DMS114 treated with DMSO at 0.1 percent for 48 hours (cell line): ENCODE results near the gene CDC5L.

Source experiments
- DNase-seq: peaks from one replicate; lab custom pipeline; 2025; ENCODE audit not compliant: unreplicated experiment; lab: John Stamatoyannopoulos, UW

CDC5L gene

DNA sequence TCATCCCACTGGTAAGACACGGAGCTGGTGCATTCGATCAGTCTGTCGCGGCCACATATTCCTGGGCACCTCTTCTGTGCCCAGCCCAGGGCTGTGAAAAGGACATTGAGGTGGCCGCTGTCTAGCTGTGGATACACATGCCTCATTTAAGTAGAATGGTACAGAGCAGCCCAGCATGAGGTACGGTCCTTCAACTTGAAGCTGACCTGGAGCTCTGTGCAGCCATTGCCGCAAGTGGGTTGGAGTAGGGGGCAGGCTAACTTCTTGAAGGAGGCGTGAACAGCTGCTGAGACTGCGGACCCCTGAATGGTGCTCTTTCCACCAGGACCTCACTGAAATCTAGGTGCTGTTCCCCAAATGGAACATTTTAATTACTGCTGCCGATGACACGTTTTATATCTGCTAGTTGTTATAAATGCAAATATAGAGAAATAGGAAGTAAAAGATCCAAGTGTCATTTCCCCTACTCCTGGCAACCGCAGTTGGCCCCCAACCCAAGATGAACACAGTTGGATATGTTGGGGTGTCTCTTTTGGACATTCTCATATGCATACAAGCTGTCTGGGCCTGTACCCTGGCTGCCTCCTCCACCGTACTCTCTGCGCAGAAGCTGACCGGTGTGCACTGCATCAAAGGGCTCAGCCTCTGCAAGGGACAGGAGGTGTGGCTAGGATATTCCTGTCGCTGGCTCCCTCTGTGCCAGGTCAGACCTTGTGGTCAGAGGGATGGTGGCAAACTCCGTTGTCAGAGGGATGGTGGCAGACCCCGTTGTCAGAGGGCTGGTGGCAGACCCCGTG lies 86.1 kb downstream of the CDC5L start:
- no peak for DNase-seq

DNA sequence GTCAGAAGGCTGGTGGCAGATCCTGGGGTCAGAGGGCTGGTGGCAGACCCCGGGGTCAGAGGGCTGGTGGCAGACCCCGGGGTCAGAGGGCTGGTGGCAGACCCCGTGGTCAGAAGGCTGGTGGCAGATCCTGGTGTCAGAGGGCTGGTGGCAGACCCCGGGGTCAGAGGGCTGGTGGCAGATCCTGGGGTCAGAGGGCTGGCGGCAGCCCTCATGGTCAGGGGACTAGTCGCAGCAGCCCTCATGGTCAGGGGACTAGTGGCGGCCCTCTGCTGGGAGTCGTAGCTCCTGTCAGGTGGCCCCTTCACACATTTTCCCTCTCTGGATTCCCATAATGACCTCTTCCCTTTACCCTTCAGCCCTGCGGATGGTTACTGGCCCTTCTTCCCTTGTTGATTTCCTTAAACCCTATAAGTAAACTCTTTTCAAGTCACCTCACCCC lies 86.7 kb downstream of the CDC5L start:
- DNase-seq, result no peak

DNA sequence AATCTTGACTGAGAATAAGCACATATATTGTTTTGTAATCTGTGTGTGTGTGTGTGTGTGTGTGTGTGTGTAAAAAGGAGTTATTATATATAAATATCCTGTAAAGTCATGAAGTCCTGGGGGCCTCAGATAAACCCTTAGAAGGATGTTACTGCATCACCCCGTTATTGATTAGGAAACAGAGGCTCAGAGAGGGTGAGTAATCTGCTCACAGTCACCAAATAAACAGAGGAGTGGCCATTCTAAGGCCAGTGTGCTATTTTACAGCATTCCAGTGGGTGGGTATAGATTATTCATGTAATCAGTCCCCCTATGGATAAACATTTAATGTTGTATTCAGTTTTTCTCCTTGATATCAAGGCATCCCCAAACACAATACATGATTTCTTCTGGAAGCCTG lies 87.1 kb downstream of the CDC5L start:
- DNase-seq, result no peak

DNA sequence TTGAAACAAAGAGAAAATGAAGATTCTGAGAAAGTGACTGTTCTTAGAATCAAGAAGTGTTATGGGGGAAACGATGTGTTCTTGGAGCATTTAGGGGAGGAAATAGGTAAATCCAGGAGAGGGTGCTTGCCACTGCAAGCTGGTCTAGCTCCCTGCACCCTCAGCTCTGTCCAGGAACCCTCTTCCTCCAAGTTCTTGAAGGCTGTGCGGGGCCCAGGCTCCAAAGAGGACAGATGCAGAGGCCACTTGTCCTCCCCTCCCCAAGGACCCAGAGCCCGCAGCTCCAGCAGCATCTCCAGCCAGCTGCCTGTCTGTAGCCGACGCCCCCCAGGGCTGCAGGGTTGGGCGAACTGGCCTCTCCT lies 87.9 kb downstream of the CDC5L start:
- no peak for DNase-seq

DNA sequence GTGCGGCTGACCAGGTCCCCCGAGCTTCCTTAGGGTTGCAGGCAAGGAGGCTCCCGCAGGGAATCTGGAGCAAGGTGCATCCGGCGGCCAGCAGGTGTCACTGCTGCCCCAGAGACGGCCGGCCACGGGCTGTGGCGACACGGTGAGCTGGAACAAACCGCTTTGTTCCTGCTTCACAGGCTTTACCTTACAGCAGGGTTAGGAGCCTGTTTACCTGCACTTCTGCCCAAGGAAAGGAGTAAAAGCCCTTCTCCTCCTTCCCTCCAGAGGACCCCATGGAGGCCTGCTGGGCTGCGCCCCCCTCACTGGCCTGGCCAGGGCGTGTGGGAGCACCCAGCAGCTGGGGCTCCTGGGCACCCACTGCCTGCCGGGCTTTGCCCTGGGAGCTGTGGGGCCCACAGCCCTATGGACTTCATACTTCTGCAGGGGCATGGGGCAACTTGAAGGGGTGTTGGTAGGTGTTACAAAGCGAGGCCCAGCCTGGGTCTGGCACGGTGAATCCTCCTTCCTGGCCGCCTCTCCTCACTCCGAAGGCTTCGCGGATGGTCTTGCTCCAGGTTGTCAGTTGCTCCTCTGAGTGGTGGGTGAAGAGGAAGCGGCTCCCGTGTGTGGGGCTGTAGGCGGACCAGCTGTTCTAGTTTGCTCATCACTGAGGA lies 88.4 kb downstream of the CDC5L start:
- peak; percentile 76 for DNase-seq

DNA sequence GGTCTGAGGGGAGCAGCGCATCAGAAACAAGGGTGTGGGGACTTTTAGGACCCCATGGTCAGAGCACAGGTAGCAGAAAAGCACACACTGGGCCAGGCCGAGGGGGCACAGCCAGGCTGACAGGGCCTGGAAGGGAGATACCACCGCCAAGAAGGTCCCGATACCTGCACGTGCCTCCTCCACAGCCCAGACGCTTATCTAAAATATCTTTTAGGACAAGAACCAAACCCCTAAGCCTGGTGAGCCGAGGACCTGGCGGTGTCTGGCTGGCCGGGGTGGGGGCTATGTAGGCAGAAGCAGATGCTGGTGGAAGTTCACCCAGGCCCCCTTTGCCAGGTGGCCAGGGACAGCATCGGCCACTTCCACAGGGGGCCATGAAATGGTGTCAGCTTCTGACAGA lies 89.3 kb downstream of the CDC5L start:
- DNase-seq, result no peak

DNA sequence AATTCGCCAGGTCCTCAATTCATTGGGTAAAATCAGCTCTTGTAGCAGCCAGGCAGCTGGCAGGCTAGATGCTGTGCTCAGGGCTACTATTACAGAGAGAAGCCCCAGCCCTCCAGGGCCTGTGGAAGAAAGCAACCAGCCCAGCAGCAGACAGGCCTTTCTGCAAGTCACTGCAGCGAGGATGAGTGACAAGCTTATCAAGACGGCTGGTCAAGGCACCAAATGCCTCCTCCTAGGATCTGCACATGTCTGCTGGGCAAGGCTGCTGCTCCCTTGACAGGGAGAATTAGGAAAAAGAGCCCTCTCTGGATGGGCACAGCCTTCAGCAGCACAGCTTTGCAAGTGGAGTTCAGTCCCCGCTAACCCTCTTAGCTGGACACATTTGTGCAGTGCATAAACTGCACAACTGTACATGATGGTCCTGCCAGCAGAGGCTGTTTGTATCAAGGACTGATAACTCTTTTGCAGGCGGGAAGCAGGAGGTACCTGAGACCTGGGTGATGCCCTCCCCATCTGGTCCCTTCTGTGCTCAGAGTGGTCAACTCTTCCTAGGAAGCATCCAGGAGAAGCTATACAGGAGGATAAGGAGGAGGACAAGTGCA lies 89.9 kb downstream of the CDC5L start:
- no peak for DNase-seq

DNA sequence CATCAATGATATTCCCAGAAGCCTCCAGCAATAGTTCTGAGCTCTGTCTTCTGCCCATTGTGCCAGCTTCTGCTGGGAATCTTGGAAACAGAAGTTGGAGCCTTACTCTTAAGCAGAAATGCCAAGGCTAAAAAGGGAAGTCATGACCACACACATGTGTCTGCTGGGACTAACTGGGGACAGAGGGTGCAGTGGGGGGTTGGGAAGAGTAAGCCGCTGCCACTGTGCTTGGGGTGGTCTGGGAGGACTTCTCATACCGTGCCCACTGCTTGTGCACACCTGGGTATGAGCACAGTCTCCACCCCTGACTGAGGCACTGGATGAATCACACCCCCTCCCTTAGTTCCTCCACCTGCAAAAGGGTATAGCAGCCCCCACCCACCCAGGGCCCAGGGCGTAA lies 90.7 kb downstream of the CDC5L start:
- DNase-seq, result no peak

DNA sequence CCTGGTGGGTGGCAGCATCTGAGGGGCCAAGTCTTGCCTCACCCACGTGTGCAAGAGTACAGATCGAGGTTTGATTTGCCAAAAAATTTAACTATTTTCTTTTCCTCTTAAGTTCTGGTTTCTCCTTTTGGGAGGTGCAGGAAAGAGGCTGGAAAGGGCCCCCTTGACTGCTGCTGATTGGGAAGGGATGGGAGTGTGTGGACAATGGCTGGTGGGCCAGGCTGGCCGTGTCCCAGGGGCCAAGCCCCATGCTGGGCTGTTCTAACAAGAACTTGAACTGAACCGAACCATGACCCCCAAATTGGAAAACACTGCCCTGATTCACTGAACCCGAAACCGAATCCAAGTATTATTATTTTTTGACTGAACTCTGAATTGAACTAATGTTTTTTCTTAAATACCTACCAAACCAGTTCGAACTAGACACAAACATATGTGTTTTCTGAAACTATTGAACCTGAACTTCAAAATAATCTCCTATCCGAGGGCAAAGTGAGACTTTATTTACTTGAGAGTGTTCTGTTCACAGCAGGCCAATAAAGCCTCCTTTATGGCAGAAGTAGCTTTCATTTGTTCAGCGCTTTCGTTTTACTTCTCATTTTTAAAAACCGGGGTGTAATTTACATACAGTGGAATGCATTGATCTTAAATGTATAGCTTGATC lies 91.2 kb downstream of the CDC5L start:
- no peak for DNase-seq

DNA sequence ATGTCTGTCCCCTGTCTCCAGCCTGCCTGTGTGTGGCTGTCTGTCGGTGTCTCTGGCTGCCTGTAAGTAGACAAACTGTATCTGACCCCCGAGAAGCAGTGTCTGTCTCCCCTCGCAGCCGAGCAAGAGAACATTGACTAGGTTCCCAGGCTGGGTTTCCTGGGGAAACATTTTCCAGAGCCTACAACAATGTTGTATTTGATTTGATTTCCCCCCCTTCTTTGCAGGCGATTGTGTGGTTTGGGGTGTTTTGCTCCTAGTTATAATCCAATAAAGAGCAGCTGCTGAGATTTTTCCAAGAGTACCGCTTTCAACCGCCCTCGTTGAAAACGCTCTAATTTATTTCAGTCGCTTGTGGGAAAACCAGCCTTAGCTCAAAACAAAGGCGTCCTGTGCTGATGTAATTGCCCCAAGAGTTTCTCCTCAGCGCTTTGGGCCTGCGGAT lies 92.6 kb downstream of the CDC5L start:
- DNase-seq, result no peak

DNA sequence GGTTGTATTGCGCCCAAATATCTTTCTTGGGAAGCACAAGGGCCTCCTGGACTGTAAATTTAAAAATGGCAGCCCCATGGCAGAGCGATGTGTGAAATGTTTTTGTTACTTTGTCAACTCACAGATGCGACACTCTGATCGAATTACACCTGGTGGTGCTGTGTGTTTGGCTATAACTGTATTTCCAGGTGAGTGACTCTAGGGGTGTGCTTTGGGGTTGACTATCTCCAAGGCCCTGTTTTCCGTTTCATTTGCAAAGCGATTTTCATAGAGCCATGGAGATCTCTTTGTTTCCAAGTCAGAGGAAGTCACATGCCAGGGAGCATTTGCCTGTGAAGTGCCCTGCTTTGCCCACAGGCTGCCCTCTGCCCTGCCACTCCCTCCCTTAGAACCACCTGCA lies 93.5 kb downstream of the CDC5L start:
- DNase-seq, result no peak

DNA sequence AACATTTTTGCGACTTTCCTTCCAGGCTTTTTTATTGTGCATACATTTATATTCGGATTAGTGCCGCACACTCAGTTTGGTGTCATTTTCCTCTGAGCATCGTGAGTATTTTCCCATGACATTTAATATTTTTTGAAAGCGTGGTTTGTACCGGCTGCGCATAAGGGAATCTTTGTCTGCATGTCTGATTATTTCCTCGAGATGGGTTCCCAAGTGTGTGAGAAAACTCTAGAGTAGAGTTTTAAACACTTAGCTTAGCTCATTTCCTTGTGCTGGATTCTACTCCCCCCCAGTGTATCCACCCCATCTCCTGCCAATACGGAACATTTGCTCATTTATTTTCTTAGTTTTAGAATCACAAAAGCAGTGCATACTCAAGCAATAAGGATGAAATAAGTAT lies 94.3 kb downstream of the CDC5L start:
- no peak for DNase-seq

DNA sequence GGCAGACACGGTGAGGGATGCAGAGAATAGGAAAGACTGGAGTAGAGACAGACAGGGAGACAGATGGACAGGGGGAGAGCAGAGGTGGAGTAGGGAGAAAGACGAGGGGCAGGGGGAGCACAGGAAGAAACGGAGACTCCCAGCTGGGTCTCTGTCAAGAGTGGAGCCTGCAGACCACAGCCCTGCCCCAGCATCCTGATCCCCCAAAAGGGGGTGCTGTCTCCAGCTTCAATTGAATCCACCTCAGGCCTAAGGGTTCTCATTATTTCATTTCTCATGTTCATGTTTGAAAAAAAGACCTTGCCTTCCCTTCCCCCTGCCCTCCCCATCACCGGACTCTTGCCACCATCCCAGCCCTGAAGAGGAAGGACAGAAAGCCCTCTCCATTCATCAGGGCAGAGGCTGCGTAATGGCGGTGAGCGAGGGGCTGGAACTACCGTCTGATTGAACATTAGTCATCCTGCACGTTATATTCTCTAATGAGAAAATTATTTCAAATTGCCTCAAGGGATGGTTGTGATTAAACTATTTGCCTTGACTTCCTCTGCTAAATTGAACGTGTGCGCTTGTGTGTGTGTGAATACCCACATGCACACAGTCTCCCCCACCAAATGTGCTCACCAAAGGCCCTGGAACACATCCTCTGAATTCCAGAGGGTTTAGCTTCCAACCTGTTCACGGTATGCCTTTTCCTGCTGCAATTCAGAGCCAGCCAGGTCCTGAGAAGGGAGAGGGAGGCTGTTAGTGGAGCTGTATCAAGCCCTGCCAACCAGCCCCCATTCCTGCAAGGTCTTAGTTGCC lies 98.3 kb downstream of the CDC5L start:
- DNase-seq, result no peak

DNA sequence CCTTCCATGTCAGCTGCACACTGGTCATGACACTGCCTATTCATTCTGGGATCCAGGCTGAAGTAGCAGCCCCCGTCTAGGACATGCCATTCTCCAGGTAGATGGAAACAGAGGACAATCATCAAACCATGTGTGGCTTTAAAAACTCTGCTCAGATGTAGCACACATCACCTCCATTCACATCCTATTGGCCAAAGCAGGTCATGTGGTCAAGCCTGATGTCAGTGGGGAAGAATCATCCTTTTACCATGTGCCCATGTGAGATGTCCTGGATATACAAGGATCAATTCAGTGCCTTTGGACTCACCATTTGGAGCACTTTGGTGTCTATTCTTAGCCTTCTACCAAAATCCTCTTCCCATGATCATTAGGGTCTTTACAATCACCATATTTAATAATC lies 99.5 kb downstream of the CDC5L start:
- no peak for DNase-seq

DNA sequence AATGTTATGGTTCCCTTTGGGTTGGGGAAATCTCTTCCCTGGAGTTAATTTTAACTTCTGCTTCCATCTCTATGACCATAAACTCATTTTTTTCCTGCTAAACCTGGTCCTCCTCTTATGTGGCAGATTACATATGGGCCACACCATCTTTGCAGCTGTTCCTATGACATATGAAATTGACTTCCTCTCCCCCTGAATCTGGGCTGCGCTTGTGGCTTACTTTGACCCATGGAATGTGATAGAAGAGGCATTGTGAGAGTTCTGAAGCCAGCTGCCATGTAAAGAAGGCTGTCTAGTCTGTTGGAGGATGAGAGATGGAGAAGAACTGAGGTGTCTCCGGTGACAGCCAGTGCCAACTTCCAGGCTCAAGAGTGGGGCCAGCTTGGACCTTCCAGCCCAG lies 100.1 kb downstream of the CDC5L start:
- no peak for DNase-seq

DNA sequence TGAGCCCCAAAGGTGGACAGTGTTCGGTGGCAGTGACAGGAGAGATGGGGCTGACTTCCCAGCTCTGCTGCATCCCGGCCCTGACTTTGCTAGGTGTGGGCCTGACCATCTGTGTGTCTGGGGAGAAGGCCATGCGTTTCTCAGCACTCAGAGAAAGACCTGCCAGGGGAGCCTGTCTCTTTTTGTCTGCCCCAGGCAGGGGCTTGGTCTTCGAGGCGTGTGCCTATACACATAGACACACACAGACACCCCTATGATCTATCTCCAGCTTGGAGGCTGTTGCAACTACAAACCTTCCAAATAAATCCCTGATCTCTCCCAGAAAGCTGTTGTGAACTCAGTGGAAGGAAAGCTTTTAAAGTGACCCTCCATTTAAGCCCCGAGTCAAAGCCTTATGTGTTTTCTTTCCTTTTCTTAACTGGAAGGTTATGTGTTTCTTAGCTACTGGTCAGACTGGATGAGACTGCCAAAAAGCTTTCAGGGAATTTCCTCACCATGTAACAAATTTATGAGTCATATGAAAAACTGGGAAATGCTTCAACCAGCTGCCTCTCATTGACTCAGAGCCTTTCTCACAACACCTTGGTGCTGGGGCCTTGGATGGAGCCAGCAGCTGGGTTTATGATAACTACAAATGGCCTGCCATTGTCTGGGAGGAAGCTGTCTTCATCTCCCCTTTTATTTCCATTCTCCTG lies 102.6 kb downstream of the CDC5L start:
- DNase-seq, result no peak

DNA sequence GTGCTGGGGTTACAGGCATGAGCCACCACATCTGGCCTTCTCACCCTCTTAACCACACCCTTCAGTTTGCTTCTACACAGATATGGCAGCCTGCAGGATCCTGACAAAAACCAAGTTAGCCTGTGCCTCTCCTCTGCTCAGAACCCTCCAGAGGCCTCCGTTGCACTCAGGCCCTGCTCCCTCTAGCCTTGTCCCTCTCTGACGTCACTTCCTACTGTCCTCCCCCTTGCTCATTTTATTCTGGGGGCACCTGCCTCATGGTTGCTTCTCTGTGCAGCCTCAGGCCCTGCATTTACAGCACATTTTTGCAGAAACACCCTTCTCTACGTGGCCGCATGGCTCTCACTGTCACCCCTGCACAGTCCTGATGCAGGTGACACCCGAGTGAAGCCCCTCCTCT lies 105.6 kb downstream of the CDC5L start:
- no peak for DNase-seq

DNA sequence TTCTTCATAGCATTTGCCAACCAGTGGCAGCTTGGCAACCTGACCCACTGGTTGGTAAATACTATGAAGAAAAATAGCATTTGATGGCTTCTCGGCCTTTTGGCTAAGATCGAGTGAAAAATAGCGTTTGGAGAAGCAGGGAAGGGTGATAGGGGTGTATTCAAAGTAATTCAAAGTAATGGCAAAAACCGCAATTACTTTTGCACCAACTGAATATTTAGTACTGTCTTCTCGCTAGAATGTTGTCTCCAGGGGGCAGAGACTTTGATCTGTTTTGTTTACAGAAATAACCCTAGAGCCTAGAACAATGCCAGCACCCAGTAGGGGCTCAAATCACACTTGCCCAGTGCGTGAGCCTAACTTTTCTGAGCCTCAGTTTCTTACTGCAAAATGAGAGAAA lies 106.1 kb downstream of the CDC5L start:
- DNase-seq, result no peak

DNA sequence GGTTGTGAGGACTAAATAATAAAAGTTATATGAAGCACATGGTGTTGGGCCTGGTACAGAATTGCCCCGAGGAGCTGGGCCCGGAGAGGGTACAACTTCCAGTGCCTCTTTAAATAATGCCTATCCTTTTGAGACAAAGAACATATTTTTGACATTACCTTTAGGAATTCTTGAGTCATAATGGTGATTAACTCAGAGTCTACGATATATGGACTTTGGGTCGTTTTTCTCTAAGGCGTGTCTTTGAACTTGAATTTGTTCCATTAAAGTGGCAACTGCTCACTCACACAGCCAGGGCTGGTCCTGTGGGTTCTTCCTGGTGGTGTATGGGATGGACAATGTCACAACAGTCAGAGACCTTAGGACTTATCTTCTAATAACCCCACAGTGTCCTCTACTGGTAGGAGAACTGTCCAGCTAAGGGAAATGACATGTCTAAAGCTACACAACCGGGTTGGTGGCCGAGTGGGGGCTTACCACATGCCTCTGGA lies 106.5 kb downstream of the CDC5L start:
- no peak for DNase-seq
